ENCODE data around the gene KAZN.

DNA sequence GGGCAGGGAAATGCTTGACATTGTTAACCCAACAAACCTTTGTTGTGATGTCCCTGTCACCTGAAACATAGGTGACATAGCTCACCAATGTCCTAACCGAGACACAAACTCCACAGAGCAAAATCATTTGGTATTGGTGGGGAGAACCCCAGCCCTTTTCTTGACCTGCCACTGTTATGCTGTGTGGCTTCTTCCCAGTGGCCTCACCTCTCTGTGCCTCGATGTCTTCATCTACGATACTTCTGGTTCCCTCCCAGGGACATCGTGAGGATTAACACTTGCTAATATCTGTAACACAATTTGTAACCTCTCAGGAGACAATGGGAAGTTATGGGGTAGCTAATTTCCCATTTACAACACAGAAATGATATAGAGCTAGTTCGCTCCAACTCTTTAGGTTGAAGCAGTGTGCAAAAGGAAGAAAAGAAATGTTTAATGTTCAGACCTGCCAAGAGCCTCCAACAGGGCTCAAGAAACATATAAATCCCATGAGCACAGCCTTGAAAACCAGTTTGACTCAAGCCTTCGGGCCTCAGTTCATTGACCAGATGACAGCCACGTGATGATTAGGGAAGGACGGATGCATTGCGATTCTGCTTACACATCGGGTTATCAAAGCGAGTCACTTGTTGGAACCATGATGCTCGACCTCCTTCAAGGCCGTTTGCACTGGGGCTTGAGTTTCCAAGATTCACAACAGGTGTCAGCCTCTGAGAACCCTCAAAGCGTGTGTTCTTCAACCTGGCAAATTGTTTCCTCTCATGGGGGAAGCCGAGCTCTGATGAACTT, 517.3 kb downstream of the KAZN start:
- TF ChIP-seq JUN (IDR thresholded peaks at IDR 0.05) (no peak), MYC (IDR thresholded peaks at IDR 0.05; ENCODE audit: borderline replicate concordance, low read length) (no peak), EP300 (IDR thresholded peaks at IDR 0.05) (no peak), MAFK (IDR thresholded peaks at IDR 0.05; ENCODE audit: partially characterized antibody) (no peak), BHLHE40 (IDR thresholded peaks at IDR 0.05; ENCODE audit: low read depth, low read length) (no peak), POLR2A (IDR thresholded peaks at IDR 0.05; ENCODE audit: low read length) (no peak)
- TF ChIP-seq, protein P1, sequence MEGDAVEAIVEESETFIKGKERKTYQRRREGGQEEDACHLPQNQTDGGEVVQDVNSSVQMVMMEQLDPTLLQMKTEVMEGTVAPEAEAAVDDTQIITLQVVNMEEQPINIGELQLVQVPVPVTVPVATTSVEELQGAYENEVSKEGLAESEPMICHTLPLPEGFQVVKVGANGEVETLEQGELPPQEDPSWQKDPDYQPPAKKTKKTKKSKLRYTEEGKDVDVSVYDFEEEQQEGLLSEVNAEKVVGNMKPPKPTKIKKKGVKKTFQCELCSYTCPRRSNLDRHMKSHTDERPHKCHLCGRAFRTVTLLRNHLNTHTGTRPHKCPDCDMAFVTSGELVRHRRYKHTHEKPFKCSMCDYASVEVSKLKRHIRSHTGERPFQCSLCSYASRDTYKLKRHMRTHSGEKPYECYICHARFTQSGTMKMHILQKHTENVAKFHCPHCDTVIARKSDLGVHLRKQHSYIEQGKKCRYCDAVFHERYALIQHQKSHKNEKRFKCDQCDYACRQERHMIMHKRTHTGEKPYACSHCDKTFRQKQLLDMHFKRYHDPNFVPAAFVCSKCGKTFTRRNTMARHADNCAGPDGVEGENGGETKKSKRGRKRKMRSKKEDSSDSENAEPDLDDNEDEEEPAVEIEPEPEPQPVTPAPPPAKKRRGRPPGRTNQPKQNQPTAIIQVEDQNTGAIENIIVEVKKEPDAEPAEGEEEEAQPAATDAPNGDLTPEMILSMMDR (IDR thresholded peaks at IDR 0.05): no peak
- TF ChIP-seq, protein P2, sequence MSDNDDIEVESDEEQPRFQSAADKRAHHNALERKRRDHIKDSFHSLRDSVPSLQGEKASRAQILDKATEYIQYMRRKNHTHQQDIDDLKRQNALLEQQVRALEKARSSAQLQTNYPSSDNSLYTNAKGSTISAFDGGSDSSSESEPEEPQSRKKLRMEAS (IDR thresholded peaks at IDR 0.05): no peak

Data from A549 (cell line).